GM23338 (cell line): ENCODE data around the gene RPTOR. TPM values are rescaled to one million over a fixed set of nuclear protein-coding genes. Genes with fewer than 3 reads are reported as not detected.

Experiments used
- ATAC-seq: fragments of 200-7000 bp; cut with Tn5 transposase; 3 replicates; pipeline ENCODE4 v1.9.1; 2020
- DNase-seq: peaks from one replicate; pipeline ENCODE4 v3.0.0-alpha.2; 2015; ENCODE audit warnings: low spot score
- H2AFZ ChIP-seq: fragments of 200-600 bp; sonication (generic); 2 replicates; pipeline ENCODE4 v1.8.0; 2016; ENCODE audit warnings: antibody characterized with exemption, mild to moderate bottlenecking, moderate library complexity
- H3F3A ChIP-seq: fragments of 200-600 bp; sonication (generic); replicated peaks from 2 replicates; pipeline ENCODE4 v1.8.0; 2017; ENCODE audit warnings: antibody characterized with exemption, mixed run types, low read depth
- H3K27ac ChIP-seq: fragments of 200-600 bp; sonication (generic); 2 replicates; pipeline ENCODE4 v1.6.1; 2016; ENCODE audit warnings: low read depth
- H3K27me3 ChIP-seq: fragments of 200-600 bp; sonication (generic); 2 replicates; pipeline ENCODE4 v1.8.0; 2016; ENCODE audit warnings: mild to moderate bottlenecking, mixed run types, moderate library complexity; ENCODE audit not compliant: insufficient read depth
- H3K36me3 ChIP-seq: fragments of 200-600 bp; sonication (generic); 2 replicates; pipeline ENCODE4 v1.8.0; 2016; ENCODE audit warnings: mild to moderate bottlenecking; ENCODE audit not compliant: insufficient read depth
- H3K4me1 ChIP-seq: fragments of 200-600 bp; sonication (generic); 2 replicates; pipeline ENCODE4 v1.8.0; 2016; ENCODE audit warnings: mild to moderate bottlenecking, moderate library complexity; ENCODE audit not compliant: insufficient read depth
- H3K4me2 ChIP-seq: fragments of 200-600 bp; sonication (generic); 2 replicates; pipeline ENCODE4 v1.7.1; 2017; ENCODE audit warnings: mixed run types
- H3K4me3 ChIP-seq: fragments of 200-600 bp; sonication (generic); 2 replicates; pipeline ENCODE4 v1.6.1; 2016; ENCODE audit warnings: mixed run types
- H3K79me2 ChIP-seq: fragments of 200-600 bp; sonication (generic); replicated peaks from 2 replicates; pipeline ENCODE4 v1.8.0; 2017; ENCODE audit warnings: mild to moderate bottlenecking; ENCODE audit not compliant: insufficient read depth
- H3K9me2 ChIP-seq: fragments of 200-600 bp; sonication (generic); 2 replicates; pipeline ENCODE4 v1.8.0; 2017; ENCODE audit not compliant: insufficient read depth
- H4K20me1 ChIP-seq: fragments of 200-600 bp; sonication (generic); replicated peaks from 2 replicates; pipeline ENCODE4 v1.8.0; 2017; ENCODE audit warnings: mild to moderate bottlenecking; ENCODE audit not compliant: insufficient read depth
- H3K27ac Mint-ChIP-seq: 2 replicates; pipeline ENCODE4 v1.8.0; 2020; ENCODE audit warnings: inconsistent platforms, mild to moderate bottlenecking, moderate library complexity, mixed read lengths
- H3K27me3 Mint-ChIP-seq: 3 replicates; pipeline ENCODE4 v1.8.0; 2022; ENCODE audit warnings: low read depth, mild to moderate bottlenecking, moderate library complexity, mixed read lengths, inconsistent platforms; ENCODE audit not compliant: insufficient read depth, poor library complexity
- H3K36me3 Mint-ChIP-seq: 3 replicates; pipeline ENCODE4 v1.8.0; 2021; ENCODE audit warnings: low read depth, mild to moderate bottlenecking, inconsistent platforms, moderate library complexity, mixed read lengths
- H3K4me1 Mint-ChIP-seq: 3 replicates; pipeline ENCODE4 v1.8.0; 2020; ENCODE audit warnings: mild to moderate bottlenecking, inconsistent platforms, mixed read lengths
- H3K4me3 Mint-ChIP-seq: 3 replicates; pipeline ENCODE4 v1.8.0; 2021; ENCODE audit warnings: moderate library complexity, mild to moderate bottlenecking, inconsistent platforms, mixed read lengths
- H3K9me3 Mint-ChIP-seq: 3 replicates; pipeline ENCODE4 v1.8.0; 2020; ENCODE audit warnings: moderate library complexity, mild to moderate bottlenecking, inconsistent platforms, mixed read lengths
- CREB1 ChIP-seq: fragments of 250-450 bp; sonication (Bioruptor Pico); IDR thresholded peaks from 2 replicates; pipeline ENCODE4 v1.5.0; 2020; ENCODE audit warnings: low read depth, mild to moderate bottlenecking, moderate library complexity
- EZH2phosphoT487 ChIP-seq: fragments of 200-600 bp; sonication (generic); IDR thresholded peaks from one replicate; pipeline ENCODE4 v1.8.1; 2018; ENCODE audit warnings: antibody characterized with exemption; ENCODE audit not compliant: unreplicated experiment
- NANOG ChIP-seq: IDR thresholded peaks from 2 replicates; pipeline ENCODE4 v1.6.1; 2016; ENCODE audit warnings: antibody characterized with exemption, borderline replicate concordance
- POLR2AphosphoS5 ChIP-seq: IDR thresholded peaks from 2 replicates; pipeline ENCODE4 v1.6.1; 2016; ENCODE audit warnings: antibody characterized with exemption, low read depth
- STAT1 ChIP-seq: IDR thresholded peaks from one replicate; pipeline ENCODE4 v1.6.1; 2016; ENCODE audit warnings: antibody characterized with exemption; ENCODE audit not compliant: unreplicated experiment
- ZNF114 ChIP-seq: fragments of 250-450 bp; sonication (Bioruptor Pico); IDR thresholded peaks from 2 replicates; pipeline ENCODE4 v1.5.0; 2020; ENCODE audit warnings: mild to moderate bottlenecking, moderate library complexity
- ZNF331 ChIP-seq: fragments of 250-450 bp; sonication (Bioruptor Pico); IDR thresholded peaks from 2 replicates; pipeline ENCODE4 v1.5.0; 2020; ENCODE audit warnings: low read depth, mild to moderate bottlenecking, moderate library complexity
- polyA plus RNA-seq: library from polyadenylated mRNA; unstranded; fragments of >200 nt; fragmentation: Nextera tagmentation; extraction: Ambion mirVana; gene quantifications from 2 replicates; pipeline ENCODE4 v1.2.1, GENCODE V29; 2016
- total RNA-seq: library from RNA; depleted of rRNA; stranded (reverse); fragments of >200 nt; shearing (Covaris generic); gene quantifications from 2 replicates; pipeline ENCODE4 v1.2.3, GENCODE V29; 2014
- TF ChIP-seq, protein P1 (sequence below): IDR thresholded peaks from one replicate; pipeline ENCODE4 v1.6.1; 2018; ENCODE audit warnings: antibody characterized with exemption; ENCODE audit not compliant: unreplicated experiment

RPTOR gene
- total and polyA plus RNA-seq, 2 experiments from 2014 or later: 9.5 to 38.0 TPM

DNA sequence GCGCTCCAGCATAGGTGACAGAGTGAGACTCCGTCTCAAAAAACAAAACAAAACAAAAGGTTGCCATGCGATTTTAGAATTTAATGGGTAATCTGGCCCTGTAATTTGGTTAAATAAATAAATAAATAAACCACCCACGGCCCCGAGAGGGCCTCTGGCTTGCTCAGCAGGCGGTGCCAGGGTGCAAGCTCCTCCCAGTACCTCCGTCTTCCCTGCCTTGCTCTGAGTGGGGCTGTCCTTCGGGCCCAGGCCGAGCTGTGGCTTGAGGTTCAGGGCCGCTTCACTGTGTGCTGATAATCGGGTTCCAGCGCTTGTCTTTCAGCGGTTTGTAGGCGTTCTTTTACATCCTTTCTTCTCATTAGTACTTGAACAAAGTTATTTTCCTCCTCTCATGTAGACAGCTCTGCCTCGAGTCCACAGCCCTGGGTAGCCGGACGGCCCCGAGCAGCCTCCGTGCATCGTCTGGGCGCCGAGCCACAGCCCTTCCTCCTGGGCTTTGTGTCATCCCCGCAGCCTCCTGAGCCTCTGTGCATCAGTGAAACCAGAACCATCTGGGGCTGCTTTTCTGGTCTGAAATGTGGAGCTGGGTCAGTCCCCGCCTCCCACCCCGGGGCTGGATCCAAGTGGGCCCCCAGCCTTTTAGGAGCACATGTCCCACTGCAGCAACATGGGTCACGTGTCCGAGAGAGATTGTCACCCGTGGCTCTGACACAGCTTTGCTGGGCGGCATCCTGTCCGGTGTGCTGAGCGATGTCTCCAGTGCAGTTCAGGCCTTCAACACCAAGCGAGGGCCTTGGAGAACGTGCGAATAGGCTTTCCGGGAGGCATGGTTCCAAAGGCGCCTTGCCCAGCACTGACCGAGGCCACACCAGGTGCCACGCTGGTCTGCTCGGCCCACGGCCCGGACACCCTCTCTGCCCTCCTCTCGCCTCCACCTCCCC, 289.6 kb downstream of the RPTOR start (continued):
- TF ChIP-seq, protein P1, sequence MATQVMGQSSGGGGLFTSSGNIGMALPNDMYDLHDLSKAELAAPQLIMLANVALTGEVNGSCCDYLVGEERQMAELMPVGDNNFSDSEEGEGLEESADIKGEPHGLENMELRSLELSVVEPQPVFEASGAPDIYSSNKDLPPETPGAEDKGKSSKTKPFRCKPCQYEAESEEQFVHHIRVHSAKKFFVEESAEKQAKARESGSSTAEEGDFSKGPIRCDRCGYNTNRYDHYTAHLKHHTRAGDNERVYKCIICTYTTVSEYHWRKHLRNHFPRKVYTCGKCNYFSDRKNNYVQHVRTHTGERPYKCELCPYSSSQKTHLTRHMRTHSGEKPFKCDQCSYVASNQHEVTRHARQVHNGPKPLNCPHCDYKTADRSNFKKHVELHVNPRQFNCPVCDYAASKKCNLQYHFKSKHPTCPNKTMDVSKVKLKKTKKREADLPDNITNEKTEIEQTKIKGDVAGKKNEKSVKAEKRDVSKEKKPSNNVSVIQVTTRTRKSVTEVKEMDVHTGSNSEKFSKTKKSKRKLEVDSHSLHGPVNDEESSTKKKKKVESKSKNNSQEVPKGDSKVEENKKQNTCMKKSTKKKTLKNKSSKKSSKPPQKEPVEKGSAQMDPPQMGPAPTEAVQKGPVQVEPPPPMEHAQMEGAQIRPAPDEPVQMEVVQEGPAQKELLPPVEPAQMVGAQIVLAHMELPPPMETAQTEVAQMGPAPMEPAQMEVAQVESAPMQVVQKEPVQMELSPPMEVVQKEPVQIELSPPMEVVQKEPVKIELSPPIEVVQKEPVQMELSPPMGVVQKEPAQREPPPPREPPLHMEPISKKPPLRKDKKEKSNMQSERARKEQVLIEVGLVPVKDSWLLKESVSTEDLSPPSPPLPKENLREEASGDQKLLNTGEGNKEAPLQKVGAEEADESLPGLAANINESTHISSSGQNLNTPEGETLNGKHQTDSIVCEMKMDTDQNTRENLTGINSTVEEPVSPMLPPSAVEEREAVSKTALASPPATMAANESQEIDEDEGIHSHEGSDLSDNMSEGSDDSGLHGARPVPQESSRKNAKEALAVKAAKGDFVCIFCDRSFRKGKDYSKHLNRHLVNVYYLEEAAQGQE: no peak
- TF ChIP-seq STAT1 (no peak), POLR2AphosphoS5 (no peak), NANOG (no peak), ZNF331 (CRISPR knock-in tag) (no peak), EZH2phosphoT487 (no peak), ZNF114 (CRISPR knock-in tag) (no peak), CREB1 (CRISPR knock-in tag) (no peak)

DNA sequence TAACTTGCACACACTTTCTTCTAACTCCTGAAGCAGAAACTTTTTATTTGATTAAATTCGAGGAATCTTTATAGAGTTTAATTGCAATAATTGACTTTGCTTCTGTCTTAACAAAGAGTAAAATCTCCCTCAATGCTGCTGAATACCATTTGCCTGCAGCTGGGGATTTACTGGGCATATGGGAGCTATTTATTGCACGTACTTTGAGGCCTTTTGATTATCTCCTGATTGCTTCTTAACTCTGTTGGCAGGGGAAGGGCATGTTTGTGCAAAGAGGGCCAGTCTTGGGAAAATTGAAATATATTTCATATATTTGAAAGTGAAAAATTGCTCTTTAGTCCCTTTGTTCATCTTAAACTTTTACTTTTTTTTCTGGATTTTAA, 290.2 kb downstream of the RPTOR start:
- H3K27me3 ChIP-seq: no peaks in the 10 kb centered on the region
- H3K27me3 Mint-ChIP-seq: peaks cover 18% of the 10 kb centered on the region
- no peaks in the 10 kb centered on the region for H3K36me3 ChIP-seq
- H3K27ac ChIP-seq: no peak overlapping the region
- H3K9me2 ChIP-seq: no peaks in the 10 kb centered on the region
- no peak for DNase-seq
- H4K20me1 ChIP-seq: no peaks in the 10 kb centered on the region; the same call in 1 of the 2 replicates
- H3K4me1 ChIP-seq: peaks cover 14% of the 10 kb centered on the region
- no peak overlapping the region for H3K4me2 ChIP-seq
- peaks cover 26% of the 10 kb centered on the region for H3K4me1 Mint-ChIP-seq
- H3K79me2 ChIP-seq: no peaks in the 10 kb centered on the region; the same call in 1 of the 2 replicates
- TF ChIP-seq POLR2AphosphoS5: no peak
- TF ChIP-seq, protein P1: no peak
- no peak overlapping the region for H2AFZ ChIP-seq
- no peak overlapping the region; the same call in 2 of the 3 replicates for H3K4me3 Mint-ChIP-seq
- H3F3A ChIP-seq: 0 out of 2 replicates have a peak, but pooled peaks cover 7% of the 10 kb centered on the region
- H3K4me3 ChIP-seq: no peak overlapping the region
- H3K36me3 Mint-ChIP-seq: peaks cover 5% of the 10 kb centered on the region; the same call in 1 of the 3 replicates
- no peak overlapping the region for H3K27ac Mint-ChIP-seq
- ATAC-seq: no peak
- no peaks in the 10 kb centered on the region; the same call in 2 of the 3 replicates for H3K9me3 Mint-ChIP-seq
